Uterus (tissue), 2 donors: Measurements from ENCODE around the gene CD81.

ENCODE experiments used
- CTCF ChIP-seq, 4 experiments: fragments of 200-600 bp in 2 of 4; fragments of 450-650 bp in 2 of 4; sonication (generic) in 2 of 4; IDR thresholded peaks; one replicate each; pipeline ENCODE4 v1.5.1; 2016 to 2019; ENCODE audit warnings: antibody characterized with exemption in 4 of 4, mild to moderate bottlenecking in 2 of 4, moderate library complexity in 1 of 4
- POLR2A ChIP-seq, 2 donors: fragments of 450-650 bp; IDR thresholded peaks; one replicate each; pipeline ENCODE4 v1.6.1; 2016; ENCODE audit warnings: antibody characterized with exemption in 2 of 2, mild to moderate bottlenecking in 1 of 2, moderate library complexity in 1 of 2

GRCh38 chr11:2418693-2419360 is 41.7 kb downstream of the CD81 start:
- no peak for TF ChIP-seq CTCF (IDR thresholded peaks at IDR 0.05)
- TF ChIP-seq POLR2A (IDR thresholded peaks at IDR 0.05): no peak
